Upper lobe of left lung (tissue), 6 donors: ENCODE measurements around the gene EIF1AY. TPM values are rescaled to one million over a fixed set of nuclear protein-coding genes. Genes with fewer than 3 reads are reported as not detected.
"Not testable (repeated sequence)": the region's sequence is repeated elsewhere in the genome, so short reads cannot be mapped to it uniquely, and the experiment has no call there.

Experiments
- ATAC-seq, 2 donors: fragments of 200-7000 bp; cut with Tn5 transposase; one replicate each; pipeline ENCODE4 v1.9.1; 2022; ENCODE audit warnings: mild to moderate bottlenecking in 2 of 2, moderate library complexity in 2 of 2; ENCODE audit not compliant: low FRiP score in 2 of 2
- DNase-seq, 2 donors: peaks; one replicate each; pipeline ENCODE4 v3.0.0-alpha.2; 2019 to 2020
- H3K27ac ChIP-seq, 4 donors: fragments of 200-600 bp; sonication (generic); one replicate each; pipeline ENCODE4 v1.5.1; 2016 to 2019
- H3K27me3 ChIP-seq, 4 donors: fragments of 200-600 bp; sonication (generic); one replicate each; pipeline ENCODE4 v1.5.1; 2017 to 2019
- H3K36me3 ChIP-seq, 4 donors: fragments of 200-600 bp; sonication (generic); one replicate each; pipeline ENCODE4 v1.5.1; 2016 to 2019
- H3K4me1 ChIP-seq, 4 donors: fragments of 200-600 bp; sonication (generic); one replicate each; pipeline ENCODE4 v1.5.1; 2018 to 2019
- H3K4me3 ChIP-seq, 4 donors: fragments of 200-600 bp; sonication (generic); one replicate each; pipeline ENCODE4 v1.5.1; 2017 to 2019; ENCODE audit warnings: mild to moderate bottlenecking in 2 of 4, moderate library complexity in 1 of 4
- H3K9me3 ChIP-seq, 4 donors: fragments of 200-600 bp; sonication (generic); one replicate each; pipeline ENCODE4 v1.5.1; 2018 to 2019
- CTCF ChIP-seq, 6 experiments: fragments of 450-650 bp in 4 of 6; fragments of 200-600 bp in 2 of 6; sonication (generic) in 2 of 6; IDR thresholded peaks; one replicate each; pipeline ENCODE4 v1.5.1; 2016 to 2019; ENCODE audit warnings: antibody characterized with exemption in 6 of 6
- EP300 ChIP-seq, 4 donors: sonication (generic); formaldehyde crosslinking; IDR thresholded peaks; one replicate each; pipeline ENCODE4 v1.5.1; 2017; ENCODE audit warnings: antibody characterized with exemption in 4 of 4, control low read depth in 2 of 4
- POLR2A ChIP-seq, 4 donors: fragments of 450-650 bp; IDR thresholded peaks; one replicate each; pipeline ENCODE4 v1.5.1; 2016 to 2017; ENCODE audit warnings: antibody characterized with exemption in 4 of 4, mild to moderate bottlenecking in 2 of 4
- POLR2AphosphoS5 ChIP-seq, 2 donors: sonication (generic); formaldehyde crosslinking; IDR thresholded peaks; one replicate each; pipeline ENCODE4 v1.5.1; 2017; ENCODE audit warnings: antibody characterized with exemption in 2 of 2
- WGBS, 2 donors: methylation state at CpG; one replicate each; pipeline ENCODE4 v1.1.5; 2017 to 2018; 5-methylcytosine and 5-hydroxymethylcytosine counted together
- total RNA-seq, 6 donors: library from RNA; depleted of rRNA in 4 of 6; stranded (reverse); fragments of >200 nt in 4 of 6; gene quantifications; one replicate each; pipeline versions ENCODE4 v1.1.0 to v1.2.1, GENCODE V29; 2016 to 2021
- donor health status: DM: no; HTN: no; CAD: no; lungs with moderate emphysema.
- donor health status: DM: no; HTN: yes; CAD: no; lungs with severe emphysema.

Gene EIF1AY
- total RNA-seq, 6 donors from 2014 or later = 5.2 to 22.3 (median 21.6) TPM; not detected in 3

GRCh38 chrY:20544451-20544960 is 31.1 kb upstream of the EIF1AY start:
- H3K9me3 ChIP-seq = no peaks in the 10 kb centered on the region
- H3K36me3 ChIP-seq = no peaks in the 10 kb centered on the region
- H3K27me3 ChIP-seq = no peaks in the 10 kb centered on the region
- WGBS, 2 donors = 54% methylated on average over 1 of the region's 1 CpG; no CpG with 5 or more reads in 1 of the 2 donors
- ATAC-seq (no peak), DNase-seq (no peak)
- no peak overlapping the region for H3K4me3 ChIP-seq
- H3K4me1 ChIP-seq = no peaks in the 10 kb centered on the region
- TF ChIP-seq POLR2AphosphoS5 (IDR thresholded peaks at IDR 0.05) = no peak
- no peak for TF ChIP-seq POLR2A (IDR thresholded peaks at IDR 0.05)
- TF ChIP-seq EP300 (IDR thresholded peaks at IDR 0.05) = no peak
- no peak for TF ChIP-seq CTCF (IDR thresholded peaks at IDR 0.05)
- H3K27ac ChIP-seq = no peak overlapping the region

GRCh38 chrY:20546071-20546470 is 29.5 kb upstream of the EIF1AY start:
- ATAC-seq (no peak), DNase-seq (no peak)
- H3K27me3 ChIP-seq = no peaks in the 10 kb centered on the region
- H3K9me3 ChIP-seq = no peaks in the 10 kb centered on the region
- WGBS, 2 donors = 77% methylated on average over 2 of the region's 2 CpGs; no CpG with 5 or more reads in 1 of the 2 donors
- H3K4me3 ChIP-seq = no peak overlapping the region
- no peaks in the 10 kb centered on the region for H3K36me3 ChIP-seq
- no peak overlapping the region for H3K27ac ChIP-seq
- TF ChIP-seq EP300 (IDR thresholded peaks at IDR 0.05) (no peak), CTCF (IDR thresholded peaks at IDR 0.05) (no peak), POLR2AphosphoS5 (IDR thresholded peaks at IDR 0.05) (no peak), POLR2A (IDR thresholded peaks at IDR 0.05) (no peak)
- no peaks in the 10 kb centered on the region for H3K4me1 ChIP-seq

DNA sequence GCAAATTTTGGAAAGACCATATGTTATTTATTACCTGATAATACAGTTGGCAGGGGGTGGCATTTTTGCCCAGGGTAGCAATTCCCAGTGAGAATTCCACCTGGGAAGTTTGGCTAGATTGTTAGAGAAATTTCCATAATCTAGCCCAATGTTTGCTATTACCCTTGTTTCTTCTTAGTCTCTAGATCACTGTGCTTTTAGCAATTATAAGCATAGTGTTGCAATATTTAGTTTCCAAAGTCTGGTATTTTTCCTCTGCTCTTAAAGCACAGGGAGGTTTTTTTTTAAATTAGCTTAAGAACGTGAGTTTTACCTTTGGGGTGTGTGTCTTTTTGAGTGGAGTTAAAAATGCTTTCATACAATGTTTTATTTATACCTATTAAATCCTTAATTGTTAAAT is 26.3 kb upstream of the EIF1AY start:
- 64% methylated on average over 1 of the region's 1 CpG; no CpG with 5 or more reads in 1 of the 2 donors for WGBS, 2 donors
- no peaks in the 10 kb centered on the region for H3K9me3 ChIP-seq
- no peak overlapping the region for H3K4me3 ChIP-seq
- no peak overlapping the region for H3K27ac ChIP-seq
- no peak for DNase-seq
- ATAC-seq = no peak
- no peaks in the 10 kb centered on the region for H3K4me1 ChIP-seq
- TF ChIP-seq EP300 (IDR thresholded peaks at IDR 0.05) (no peak), POLR2A (IDR thresholded peaks at IDR 0.05) (no peak), CTCF (IDR thresholded peaks at IDR 0.05) (no peak), POLR2AphosphoS5 (IDR thresholded peaks at IDR 0.05) (no peak)
- H3K36me3 ChIP-seq = no peaks in the 10 kb centered on the region
- H3K27me3 ChIP-seq = no peaks in the 10 kb centered on the region

DNA sequence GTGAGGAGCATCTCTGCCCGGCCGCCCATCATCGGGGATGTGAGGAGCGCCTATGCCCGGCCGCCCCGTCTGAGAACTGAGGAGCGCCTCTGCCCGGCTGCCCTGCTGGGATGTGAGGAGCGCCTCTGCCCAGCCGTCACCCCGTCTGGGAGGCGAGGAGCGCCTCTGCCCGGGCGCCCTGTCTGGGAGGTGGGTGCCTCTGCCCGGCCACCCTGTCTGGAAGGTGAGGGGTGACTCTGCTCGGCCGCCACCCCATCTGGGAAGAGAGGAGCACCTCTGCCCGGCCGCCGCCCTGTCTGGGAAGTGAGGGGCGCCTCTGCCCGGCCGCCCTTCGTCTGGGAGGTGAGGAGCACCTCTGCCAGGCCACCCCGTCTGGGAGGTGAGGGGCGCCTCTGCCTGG is 23.7 kb upstream of the EIF1AY start:
- Histone ChIP-seq H3K4me1 (no peaks in the 10 kb centered on the region), H3K9me3 (no peaks in the 10 kb centered on the region), H3K27ac (no peak overlapping the region), H3K27me3 (no peaks in the 10 kb centered on the region), H3K36me3 (no peaks in the 10 kb centered on the region), H3K4me3 (no peak overlapping the region)
- TF ChIP-seq POLR2A (IDR thresholded peaks at IDR 0.05) = no peak
- no peak for TF ChIP-seq CTCF (IDR thresholded peaks at IDR 0.05)
- no peak for TF ChIP-seq POLR2AphosphoS5 (IDR thresholded peaks at IDR 0.05)
- no peak for TF ChIP-seq EP300 (IDR thresholded peaks at IDR 0.05)
- 100% methylated on average over 1 of the region's 28 CpGs; no CpG with 5 or more reads in 1 of the 2 donors for WGBS, 2 donors
- DNase-seq (peak in 1 of 2 donors; percentile 27), ATAC-seq (no peak)

DNA sequence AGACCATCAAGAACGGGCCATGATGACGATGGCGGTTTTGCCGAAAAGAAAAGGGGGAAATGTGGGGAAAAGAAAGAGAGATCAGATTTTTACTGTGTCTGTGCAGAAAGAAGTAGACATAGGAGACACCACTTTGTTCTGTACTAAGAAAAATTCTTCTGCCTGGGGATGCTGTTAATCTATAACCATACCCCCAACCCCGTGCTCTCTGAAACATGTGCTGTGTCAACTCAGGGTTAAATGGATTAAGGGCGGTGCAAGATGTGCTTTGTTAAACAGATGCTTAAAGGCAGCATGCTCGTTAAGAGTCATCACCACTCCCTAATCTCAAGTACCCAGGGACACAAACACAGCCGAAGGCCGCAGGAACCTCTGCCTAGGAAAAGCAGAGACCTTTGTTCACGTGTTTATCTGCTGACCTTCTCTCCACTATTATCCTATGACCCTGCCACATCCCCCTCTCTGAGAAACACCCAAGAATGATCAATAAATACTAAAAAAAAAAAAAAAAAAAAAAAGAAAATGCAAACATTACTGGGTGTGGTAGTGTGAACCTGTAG is 22.7 kb upstream of the EIF1AY start:
- WGBS, 2 donors = 90% methylated on average over 8 of the region's 10 CpGs; no CpG with 5 or more reads in 1 of the 2 donors
- H3K27me3 ChIP-seq, H3K4me1 ChIP-seq, ATAC-seq, H3K9me3 ChIP-seq, H3K27ac ChIP-seq, DNase-seq, H3K36me3 ChIP-seq, H3K4me3 ChIP-seq: not testable (repeated sequence)
